ENCODE measurements around the gene RPS21.

DNA sequence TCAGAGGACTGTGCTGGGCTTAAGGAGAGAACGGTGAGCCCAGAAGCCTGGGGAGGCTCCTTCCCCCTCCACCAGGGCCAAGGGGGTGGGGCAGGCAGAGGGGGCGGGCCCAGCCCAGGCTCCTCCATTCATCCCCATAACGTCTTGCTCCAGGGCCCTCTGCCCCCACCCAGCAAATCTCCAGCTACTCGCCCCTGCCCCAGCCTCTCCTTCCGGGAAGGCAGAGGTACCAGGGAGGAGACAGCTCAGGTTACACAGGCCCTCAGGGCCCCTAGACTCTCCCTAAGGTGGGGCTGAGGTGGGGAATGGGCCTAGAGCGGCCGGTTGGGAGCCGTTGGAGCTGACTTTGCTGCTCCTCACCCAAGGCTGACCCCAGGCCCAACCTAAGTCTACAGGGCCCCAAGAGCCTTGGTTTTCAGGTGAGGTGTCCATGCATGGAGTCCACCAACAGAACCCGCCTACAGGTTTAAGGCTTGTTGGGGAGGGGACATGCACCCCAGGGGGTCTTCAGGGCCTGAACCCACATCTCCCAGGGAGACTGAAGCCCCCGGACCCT lies 21.0 kb upstream of the RPS21 start:
- TF ChIP-seq, protein P1, sequence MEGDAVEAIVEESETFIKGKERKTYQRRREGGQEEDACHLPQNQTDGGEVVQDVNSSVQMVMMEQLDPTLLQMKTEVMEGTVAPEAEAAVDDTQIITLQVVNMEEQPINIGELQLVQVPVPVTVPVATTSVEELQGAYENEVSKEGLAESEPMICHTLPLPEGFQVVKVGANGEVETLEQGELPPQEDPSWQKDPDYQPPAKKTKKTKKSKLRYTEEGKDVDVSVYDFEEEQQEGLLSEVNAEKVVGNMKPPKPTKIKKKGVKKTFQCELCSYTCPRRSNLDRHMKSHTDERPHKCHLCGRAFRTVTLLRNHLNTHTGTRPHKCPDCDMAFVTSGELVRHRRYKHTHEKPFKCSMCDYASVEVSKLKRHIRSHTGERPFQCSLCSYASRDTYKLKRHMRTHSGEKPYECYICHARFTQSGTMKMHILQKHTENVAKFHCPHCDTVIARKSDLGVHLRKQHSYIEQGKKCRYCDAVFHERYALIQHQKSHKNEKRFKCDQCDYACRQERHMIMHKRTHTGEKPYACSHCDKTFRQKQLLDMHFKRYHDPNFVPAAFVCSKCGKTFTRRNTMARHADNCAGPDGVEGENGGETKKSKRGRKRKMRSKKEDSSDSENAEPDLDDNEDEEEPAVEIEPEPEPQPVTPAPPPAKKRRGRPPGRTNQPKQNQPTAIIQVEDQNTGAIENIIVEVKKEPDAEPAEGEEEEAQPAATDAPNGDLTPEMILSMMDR (IDR thresholded peaks at IDR 0.05; ENCODE audit: borderline replicate concordance, extremely low read depth, low read length, poor library complexity, severe bottlenecking): no peak
- no peak for TF ChIP-seq EZH2 (IDR thresholded peaks at IDR 0.05; ENCODE audit: borderline replicate concordance, low read depth, low read length, severe bottlenecking)
